NK-92 (cell line): ENCODE results near the gene GAL3ST2.
"Not testable (repeated sequence)": the region's sequence is repeated elsewhere in the genome, so short reads cannot be mapped to it uniquely, and the experiment has no call there.

ENCODE experiments used
- DNase-seq: peaks from one replicate; lab custom pipeline; 2025; ENCODE audit not compliant: unreplicated experiment; lab: John Stamatoyannopoulos, UW

GAL3ST2 gene

GRCh38 chr2:241791385-241791784, 14.8 kb downstream of the GAL3ST2 start:
- DNase-seq, result not testable (repeated sequence)

- no peak for DNase-seq
Measured at GRCh38 chr2:241793385-241793784, 16.8 kb downstream of the GAL3ST2 start.

- DNase-seq, result no peak
Measured at GRCh38 chr2:241794250-241794823, 17.7 kb downstream of the GAL3ST2 start.

DNA sequence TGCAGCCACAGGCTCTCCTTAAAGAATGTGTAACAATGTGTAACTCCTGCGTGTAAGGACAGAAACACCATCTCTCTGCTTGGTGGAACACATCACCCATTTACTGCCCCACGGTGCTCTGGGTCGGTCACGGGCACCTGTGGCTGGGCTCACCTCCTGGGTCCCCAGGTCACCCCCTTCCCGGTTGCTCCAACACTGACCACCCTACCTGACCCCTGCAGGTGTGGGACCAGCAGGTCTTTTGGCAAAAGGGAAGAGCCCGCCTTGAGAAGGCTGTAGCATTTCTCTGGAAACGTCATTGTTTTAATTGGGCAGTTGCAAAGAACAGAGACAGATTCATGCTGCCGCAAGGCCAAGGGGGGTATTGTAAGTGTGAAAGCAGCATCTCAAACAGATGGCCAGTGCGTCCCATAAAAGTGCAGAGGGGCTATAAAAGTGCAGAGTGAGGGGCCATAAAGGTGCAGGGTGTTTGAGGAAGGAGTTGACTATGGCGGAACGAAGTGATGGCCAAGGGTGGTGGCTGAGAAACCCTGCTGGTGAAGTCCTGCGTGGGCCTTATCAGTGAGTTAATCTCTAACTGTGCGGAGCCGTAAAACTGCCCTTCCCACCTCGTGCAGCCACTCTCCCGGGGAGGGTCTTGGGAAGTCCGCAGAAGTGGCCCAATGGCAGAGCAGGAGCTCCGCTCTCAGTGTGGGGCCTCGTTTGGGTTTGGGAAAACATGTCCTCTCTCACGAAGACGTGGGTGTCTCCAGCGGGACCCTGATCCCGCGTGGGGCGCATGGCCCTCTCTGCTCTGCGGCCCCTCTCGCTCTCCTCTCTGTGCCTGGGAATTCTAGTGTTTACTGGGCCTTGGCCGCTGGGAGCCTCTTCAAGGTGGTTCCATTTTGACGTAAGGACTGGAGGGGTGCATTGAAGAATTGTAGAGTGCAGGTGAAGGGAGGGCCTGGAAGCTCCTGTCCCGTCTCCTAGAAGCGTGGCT, 18.7 kb downstream of the GAL3ST2 start:
- no peak for DNase-seq

DNA sequence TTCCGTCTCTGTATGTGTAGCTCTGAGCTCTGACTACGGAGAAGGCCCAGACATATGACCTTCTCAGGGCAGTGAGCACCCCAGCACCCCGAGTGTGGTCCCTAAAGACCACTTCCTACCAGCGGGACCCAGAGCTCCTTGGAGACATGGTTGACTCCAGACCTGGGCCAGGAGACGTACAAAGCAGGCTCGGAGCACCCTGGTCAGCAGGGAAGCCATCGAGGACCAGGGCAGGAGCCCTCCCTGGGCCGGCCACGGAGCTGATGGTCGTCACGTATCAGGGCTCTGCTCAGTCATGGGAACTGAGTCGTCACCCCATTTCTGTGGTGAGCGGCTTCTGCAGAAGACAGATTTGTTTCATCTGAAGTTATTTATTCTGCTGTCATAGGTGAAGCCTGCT, 19.6 kb downstream of the GAL3ST2 start:
- no peak for DNase-seq

DNA sequence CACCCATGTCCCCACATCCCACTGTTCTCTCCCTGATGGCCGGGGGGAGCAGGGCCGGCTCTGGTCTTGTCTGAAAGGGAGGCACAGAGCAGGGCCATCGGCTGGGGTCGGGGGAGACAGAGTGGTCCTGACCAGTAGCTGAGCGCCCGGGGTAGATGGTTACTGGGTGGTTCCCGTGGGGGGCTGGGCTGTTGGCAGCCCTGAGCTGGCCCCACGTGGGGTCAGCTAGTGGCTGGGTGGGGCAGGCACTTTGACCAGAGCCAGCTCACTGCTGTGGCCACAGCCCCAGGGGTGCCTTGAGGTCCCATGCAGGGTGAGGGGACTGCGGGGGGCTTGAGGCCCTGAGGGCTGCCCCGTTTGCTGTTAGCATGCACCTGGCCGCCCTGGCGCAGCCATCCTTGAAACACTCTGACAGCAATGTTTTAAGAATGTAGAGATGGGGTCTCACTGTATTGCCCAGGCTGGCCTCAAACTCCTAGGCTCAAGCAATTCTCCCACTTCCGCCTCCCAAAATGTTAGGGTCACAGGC, 20.1 kb downstream of the GAL3ST2 start:
- no peak for DNase-seq

DNA sequence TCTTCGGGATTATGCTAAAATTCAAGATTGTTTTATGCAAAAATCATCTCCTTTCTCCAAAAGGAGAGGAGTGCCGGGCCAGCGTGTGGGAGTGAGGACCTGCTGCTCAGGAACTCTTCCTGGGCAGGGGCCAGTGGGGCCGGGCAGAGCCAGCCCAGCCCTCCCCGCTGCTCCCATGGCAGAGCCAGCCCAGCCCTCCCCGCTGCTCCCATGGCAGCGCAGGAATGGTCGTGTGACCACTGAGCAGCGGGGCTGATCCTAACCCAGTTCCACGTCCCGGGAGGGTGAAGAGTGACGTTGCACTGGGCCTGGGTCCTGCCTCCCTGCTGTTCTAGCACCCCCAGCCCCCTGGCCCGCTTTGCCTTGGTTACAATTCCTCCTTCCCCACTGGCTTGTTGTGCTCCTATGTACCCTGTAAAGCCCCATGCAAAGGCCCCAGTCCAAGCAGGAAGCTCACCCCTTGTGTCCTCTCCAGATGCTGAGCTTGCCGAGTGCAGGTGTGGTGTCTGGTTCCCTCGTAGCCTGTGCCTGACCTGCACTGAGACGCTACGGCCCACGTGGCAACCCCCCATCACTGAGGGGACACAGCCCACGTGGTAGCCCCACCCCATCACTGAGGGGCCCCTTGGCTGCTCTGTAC, 20.9 kb downstream of the GAL3ST2 start:
- no peak for DNase-seq

DNA sequence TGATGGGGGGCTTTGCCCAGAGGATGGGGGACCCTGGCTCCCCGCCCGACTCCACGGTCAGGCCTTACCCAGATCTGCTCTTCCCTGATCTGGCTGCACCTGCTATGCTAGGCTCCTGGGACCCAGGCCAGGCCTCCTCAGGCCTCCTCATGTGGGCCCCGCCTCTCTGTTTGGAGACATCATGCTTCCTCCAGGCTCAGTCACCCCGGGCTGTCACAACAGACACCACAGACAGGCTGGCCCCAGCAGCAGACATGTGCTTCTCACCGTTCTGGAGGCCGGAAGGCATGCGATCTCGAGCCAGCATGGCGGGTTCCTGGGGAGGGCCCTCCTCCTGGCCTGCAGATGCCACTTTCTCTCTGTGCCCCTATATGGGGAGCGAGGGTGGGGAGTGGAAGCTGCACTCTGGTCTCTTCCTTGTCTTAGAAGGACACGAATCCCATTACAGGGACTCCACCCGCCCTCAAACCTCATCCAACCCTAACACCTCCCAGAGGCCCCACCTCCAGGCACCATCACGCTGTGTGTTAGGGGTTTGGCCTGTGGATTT, 21.5 kb downstream of the GAL3ST2 start:
- DNase-seq, result no peak

DNA sequence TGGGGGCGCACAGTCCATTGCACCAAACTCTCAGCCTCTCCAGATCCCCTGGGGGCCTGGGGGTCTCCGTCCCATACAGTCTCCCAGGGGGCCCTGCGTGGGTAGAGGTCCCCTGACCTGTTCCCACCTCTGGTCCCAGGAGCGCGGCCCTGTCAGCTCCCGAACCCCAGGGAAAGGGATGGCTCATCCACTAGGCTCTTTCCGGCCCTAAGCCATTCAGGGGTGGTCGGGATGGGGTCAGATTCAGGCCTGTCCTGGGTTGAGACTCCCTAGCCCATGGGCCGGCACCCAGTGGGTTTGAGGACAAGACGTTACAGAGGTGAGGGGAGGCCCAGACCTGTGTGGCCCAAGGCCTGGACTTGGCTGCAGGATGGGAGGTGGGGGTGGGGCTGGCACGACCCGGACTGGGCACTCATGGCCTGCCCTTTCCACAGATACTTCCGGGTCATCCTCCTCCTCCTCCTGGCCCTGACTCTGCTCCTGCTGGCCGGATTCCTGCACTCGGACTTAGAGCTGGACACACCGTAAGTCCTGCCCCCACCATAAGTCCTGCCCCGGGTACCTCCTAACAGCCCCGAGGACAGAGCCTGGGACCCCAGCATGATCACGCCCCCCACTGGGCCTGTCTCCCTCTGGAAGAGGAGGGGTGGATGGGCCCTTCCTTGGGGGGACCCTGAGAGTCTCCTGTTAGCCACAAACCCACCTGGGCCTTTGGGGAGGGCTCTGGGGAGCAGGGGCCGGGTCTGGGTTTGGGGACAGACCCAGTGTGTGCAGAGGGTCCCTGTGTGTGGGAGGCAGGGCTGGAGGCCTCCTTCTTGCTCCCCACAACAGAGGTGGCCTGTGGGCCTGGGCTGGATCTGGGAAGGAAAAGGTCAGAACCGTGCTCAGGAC, 22.3 kb downstream of the GAL3ST2 start:
- no peak for DNase-seq

DNA sequence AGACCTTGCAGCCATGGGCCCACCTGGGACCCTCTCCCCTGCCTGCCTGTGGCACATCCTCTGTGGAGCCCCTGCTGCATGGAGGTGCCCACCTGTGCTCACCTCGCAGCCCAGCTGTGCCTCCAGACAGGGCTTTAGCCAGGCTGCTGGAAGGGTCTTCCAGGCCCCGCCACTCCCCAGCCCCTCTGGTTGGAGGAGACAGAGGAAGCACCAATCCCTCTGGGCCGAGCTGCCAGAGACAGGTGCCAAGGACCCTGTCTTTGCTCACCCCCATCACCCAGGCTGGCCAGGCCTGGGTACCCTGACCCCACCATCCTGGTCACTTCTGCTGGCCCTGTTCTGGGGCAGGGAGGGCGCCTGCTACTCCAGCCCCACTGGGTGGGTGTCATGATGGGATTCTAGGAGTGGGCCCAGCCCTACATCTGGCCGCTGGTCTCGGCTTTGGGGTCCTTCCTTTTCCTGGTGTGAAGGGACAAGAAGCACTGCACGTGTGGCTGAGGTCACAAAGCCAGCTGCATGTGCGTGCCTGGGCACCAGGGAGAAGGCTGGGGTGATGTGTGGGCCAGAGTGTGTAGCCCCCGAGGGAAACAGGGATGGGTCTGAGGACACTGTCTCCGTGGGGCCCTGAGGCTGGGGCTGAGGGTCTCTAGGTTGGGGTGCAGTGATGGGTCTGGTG, 23.0 kb downstream of the GAL3ST2 start:
- no peak for DNase-seq

GRCh38 chr2:241800198-241800903, 23.7 kb downstream of the GAL3ST2 start:
- DNase-seq, result not testable (repeated sequence)

DNA sequence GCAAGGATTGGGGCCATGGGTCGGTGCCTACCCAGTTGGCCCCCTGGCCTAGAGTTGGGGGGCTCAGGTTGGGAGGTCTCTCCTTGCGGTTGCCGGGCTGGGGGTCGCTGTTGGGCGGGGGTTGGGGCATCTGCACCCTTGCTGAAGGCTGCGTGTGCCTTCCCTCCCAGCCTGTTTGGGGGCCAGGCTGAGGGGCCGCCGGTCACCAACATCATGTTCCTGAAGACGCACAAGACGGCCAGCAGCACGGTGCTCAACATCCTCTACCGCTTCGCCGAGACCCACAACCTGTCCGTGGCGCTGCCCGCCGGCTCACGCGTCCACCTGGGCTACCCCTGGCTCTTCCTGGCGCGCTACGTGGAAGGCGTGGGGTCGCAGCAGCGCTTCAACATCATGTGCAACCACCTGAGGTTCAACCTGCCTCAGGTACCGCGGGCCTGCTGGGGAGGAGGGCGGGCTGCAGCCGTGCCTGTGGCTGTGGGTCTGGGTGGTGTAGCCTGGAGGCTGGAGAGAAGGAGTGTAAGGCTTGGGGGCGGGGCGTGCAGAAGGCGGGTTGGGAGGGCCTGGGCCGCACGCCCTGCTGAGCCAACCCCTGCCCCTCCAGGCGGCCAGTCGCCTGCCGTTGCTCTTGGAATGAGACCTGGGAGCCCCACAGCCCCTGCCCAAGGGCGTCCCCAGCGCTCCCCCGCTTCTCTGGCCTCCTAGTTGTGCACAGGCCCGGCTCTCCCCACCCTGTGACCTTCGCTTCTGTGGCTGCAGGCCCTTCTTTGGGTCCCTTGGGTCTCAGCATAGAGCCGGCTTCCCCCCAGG, 25.2 kb downstream of the GAL3ST2 start:
- no peak for DNase-seq

DNA sequence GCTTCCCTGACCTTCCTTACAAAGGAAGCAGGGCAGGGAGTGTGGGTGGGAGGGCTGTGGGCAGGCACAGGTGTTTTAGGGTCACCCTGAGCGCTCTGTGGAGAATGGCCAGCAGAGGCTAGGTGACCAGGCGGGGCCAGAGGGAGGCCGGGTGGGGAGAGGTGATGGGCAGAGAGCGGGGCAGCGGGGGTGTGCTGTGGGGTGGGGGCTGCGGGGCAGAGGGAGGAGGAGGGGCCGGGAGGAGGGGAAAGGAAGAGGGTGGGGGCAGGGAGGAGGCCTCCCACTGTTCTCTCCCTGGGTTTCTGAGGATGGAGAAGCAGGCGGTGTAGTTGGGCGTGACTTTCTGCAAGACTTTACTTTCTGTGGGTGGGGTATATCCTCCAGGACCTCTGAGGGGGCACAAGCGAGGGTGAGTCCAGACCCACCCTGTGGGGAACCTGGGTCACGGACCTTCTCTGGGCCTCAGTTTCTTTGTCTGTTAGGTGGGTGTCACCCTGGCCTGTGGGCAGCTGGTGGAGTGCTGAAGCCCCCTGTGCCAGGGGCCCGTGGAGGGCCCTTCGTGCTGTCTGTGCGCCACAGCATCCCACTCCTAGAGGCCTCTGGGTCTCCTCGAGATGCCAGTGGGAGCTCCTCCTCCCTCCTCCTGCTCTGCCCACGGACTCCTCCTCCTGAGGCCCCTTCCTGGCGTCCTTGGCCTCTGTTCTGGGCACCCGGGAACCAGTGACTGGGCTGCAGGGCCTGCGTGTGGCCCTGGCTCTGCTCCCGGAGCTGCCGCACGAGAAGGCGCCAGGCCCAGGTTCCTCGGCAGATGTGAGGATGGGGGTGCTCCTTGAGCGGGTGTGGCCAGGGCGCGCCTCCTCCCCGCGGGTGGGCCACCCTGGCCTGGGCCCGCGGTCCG, 26.0 kb downstream of the GAL3ST2 start:
- no peak for DNase-seq

DNA sequence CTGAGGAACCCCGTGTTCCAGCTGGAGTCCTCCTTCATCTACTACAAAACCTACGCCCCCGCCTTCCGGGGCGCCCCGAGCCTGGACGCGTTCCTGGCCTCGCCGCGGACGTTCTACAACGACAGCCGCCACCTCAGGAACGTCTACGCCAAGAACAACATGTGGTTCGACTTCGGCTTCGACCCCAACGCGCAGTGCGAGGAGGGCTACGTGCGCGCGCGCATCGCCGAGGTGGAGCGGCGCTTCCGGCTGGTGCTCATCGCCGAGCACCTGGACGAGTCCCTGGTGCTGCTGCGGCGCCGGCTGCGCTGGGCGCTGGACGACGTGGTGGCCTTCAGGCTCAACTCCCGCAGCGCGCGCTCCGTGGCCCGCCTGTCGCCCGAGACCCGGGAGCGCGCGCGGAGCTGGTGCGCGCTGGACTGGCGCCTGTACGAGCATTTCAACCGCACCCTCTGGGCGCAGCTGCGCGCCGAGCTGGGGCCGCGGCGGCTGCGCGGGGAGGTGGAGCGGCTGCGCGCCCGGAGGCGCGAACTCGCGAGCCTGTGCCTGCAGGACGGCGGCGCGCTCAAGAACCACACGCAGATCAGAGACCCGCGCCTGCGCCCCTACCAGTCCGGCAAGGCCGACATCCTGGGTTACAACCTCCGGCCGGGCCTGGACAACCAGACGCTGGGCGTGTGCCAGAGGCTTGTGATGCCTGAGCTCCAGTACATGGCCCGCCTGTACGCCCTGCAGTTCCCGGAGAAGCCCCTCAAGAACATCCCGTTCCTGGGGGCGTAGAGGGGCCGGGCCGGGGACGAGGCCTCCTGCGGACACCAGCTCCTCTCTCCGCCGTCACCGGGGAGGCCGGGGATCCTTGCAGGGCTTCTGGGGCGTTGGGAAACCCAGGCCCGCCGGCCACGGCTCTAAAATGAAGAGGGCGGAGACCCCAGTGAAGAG, 27.0 kb downstream of the GAL3ST2 start:
- DNase-seq, result no peak

GRCh38 chr2:241804326-241805229, 28.0 kb downstream of the GAL3ST2 start:
- DNase-seq, result no peak
